ENCODE data around the gene PLA2R1.

Gene PLA2R1

GRCh38 chr2:160062292-160063005 is at the start of gene PLA2R1:
Gene PLA2R1 (minus strand): TSS chr2:160062615. CDS start chr2:160062403, 212 bp downstream.
- no peak for DNase-seq (ENCODE audit: low read depth)

DNA sequence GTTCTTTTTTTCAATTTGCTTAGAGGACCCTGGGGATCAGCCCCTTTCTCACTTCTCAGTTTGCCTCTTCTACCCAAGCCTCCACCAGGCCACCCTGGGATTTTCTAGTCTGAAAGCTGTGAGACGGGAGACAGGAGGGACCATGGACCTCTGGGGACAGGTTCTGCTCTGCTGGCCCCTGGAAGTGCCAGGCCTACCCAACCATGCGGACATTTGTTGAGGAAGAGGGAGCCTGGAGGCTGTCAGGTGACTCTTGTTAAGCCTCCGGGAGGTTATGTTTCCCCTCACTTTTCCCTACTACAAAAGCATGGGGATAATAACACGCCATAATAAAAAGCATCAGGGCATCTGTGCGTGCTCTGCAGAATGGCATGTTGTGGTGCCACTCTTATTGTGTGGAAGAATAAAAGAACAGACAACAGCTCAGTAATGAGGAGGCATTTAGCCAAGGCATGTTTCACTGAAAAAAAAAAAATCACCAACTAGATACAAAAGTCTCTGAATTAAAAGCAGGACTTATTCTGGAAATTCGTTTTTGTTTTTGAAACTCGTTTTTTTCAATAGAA is 48.3 kb upstream of the PLA2R1 start:
- DNase-seq (ENCODE audit: low read depth): no peak

GRCh38 chr2:160109939-160110673 is 47.7 kb upstream of the PLA2R1 start:
- DNase-seq (ENCODE audit: low read depth): peak; percentile 29

DNA sequence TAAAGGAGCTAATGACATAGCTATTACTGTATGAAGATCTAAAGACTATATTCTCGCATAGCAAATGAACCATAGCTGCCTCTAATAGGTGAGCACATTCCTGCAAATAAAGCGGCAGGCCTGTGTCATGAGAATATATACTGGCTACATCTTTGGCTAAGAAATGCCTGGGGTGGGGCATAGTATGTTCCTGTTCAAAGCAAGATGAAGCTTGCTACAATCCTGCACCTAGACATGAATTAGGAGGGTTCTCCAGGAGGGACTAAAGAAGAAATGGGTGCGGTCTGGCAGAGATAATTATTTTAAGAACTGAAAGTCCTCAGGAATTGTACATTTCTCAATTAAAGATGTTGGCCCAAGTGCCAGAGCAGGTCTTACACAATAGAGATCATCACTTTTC is 46.8 kb upstream of the PLA2R1 start:
- no peak for DNase-seq (ENCODE audit: low read depth)

GRCh38 chr2:160108646-160109045 is 46.2 kb upstream of the PLA2R1 start:
- no peak for DNase-seq (ENCODE audit: low read depth)

GRCh38 chr2:160105366-160105765 is 43.0 kb upstream of the PLA2R1 start:
- no peak for DNase-seq (ENCODE audit: low read depth)

GRCh38 chr2:160104115-160104514 is 41.7 kb upstream of the PLA2R1 start:
- DNase-seq (ENCODE audit: low read depth): no peak

- DNase-seq (ENCODE audit: low read depth): no peak
These were observed 34.9 kb upstream of the PLA2R1 start for GRCh38 chr2:160097326-160097725.

DNA sequence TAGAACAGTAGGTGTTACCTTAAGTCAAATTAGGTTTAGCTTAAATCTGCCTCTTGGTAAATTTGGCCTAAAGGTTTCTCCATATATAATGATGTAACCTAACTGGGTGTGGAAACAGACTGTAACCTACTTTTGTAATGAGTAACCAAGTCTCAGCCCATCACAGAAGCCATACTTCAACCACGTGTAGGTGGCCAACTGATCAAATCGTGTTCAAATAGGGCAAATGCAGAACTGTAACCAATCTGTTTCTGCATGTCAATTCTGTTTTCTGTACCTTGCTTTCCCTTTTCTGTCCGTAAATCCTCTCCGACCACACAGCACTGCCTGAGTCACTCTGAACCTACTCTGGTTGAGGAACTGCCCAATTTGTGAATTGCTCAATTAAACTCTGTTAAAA is 34.0 kb upstream of the PLA2R1 start:
- DNase-seq (ENCODE audit: low read depth): no peak

DNA sequence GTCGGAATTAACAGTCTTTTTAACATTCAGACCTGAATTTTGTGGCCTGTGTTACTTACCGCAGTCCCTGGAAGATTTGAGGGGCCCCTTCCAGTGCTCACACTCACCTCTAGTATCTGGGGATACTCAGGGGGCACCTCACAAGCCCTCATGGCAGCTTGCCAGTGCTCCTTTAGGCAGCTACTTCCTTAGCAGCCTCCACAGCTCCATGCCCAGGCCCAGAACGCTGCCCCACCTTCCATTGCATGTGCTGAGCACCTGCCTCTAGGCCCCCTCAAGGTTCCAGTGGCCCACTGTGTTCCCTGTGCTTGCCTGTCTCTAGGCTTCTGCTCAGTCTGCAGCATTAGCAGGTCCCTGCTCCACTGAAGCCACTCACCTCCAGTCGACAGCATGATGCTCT is 30.0 kb upstream of the PLA2R1 start:
- DNase-seq (ENCODE audit: low read depth): no peak

DNA sequence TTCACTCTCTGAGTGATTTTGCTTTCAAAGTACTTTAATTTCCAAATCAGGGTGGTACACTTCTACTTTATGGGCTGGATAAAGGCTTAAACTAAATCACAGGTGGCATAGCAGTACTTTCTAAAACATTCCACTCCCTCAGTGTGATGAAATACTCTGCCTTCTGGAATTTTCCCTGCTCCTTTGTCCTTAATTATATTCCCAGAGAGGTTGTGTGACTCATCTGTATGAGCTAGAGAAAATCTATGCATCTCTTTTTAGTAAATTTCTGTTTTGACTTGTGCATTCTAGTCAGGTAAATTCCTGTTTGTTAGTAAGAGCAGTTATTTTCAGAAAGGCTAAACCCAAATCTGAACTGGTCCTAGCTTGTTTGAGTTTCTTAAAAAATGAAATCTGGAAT is 29.0 kb upstream of the PLA2R1 start:
- peak; percentile 26 for DNase-seq (ENCODE audit: low read depth)

DNA sequence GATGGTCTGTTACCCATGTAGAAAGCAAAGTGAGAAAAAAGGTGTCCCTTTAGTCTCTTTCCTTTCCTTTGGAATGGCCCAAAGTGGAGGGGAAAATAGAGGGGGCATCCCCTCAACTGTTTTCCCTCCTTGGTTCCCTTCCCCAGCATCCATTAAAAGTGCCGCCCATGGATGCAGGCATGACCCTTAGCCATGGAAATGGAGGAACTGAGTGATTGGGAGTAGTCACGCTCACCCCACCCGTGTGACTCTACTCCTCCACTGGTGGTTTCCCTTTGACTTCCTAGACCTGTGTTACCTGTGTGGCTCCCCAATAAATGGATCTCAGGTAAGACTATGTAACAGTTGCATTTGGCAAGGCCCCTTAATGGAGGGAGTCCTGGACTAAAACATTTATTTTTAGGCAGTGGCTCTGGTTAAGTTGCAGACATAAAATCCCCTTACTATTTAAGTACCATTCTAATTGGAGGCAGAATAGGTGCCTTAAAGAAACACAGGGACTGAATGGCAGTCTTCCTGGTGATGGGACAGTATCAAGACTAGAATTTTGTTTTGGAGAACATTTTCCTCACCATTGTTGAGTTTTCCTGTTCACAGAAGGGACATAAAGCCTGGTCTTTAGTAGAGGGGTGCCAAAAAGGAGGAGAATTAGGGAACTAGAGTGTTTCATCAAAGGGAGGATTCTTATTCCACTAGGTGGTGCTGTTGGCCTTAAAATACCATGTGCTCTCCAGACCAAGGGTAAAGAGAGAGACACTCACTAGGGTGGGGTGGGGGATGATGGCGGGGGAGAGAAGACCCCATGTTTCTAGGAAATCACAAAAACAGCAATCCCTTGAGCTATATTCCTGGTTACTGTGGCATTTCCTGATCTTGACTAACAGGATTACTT is 25.7 kb upstream of the PLA2R1 start:
- DNase-seq (ENCODE audit: low read depth): no peak

GRCh38 chr2:160085662-160086061 is 23.2 kb upstream of the PLA2R1 start:
- no peak for DNase-seq (ENCODE audit: low read depth)

- DNase-seq (ENCODE audit: low read depth): no peak
These were observed 15.7 kb upstream of the PLA2R1 start for GRCh38 chr2:160077912-160078810.

- no peak for DNase-seq (ENCODE audit: low read depth)
These were observed 14.5 kb upstream of the PLA2R1 start for GRCh38 chr2:160076914-160077313.

DNA sequence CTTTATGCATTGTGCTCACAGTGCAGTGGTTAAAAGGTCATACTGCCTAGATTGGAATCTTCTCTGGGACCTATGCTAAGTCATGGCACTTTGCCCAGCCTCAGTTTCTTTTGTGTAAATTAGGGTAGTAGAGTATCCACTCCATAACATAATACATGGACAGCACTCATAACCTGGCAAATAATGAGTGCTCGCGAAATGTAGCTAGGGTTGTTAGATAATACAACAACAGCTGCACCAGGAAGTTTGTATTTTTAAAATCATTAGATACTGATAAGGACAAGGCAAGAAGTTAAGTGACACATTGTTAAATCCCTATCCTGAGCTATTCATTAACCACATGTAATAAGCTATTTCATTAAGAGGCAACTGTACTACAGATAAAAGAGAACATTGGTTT is 13.8 kb upstream of the PLA2R1 start:
- no peak for DNase-seq (ENCODE audit: low read depth)

DNA sequence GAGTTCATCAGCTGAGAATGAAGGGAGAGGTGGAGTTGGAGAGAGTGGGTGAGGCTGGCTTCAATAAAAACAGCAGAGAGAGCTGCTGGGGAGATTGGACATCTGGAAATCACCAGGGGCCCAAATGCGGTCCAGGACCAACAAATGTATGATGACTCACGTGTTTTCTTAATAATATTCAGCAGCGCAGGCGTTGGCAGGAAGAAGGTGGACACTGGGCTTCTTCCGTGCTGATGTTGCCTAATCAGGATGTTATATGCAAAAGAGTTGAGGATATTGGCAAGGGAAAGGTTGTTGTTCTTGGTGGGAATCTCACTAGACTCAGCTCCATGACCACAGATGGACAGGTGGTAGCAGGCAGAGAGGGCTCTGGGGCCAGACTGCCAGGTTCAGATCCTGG is 12.8 kb upstream of the PLA2R1 start:
- peak; percentile 86 for DNase-seq (ENCODE audit: low read depth)

DNA sequence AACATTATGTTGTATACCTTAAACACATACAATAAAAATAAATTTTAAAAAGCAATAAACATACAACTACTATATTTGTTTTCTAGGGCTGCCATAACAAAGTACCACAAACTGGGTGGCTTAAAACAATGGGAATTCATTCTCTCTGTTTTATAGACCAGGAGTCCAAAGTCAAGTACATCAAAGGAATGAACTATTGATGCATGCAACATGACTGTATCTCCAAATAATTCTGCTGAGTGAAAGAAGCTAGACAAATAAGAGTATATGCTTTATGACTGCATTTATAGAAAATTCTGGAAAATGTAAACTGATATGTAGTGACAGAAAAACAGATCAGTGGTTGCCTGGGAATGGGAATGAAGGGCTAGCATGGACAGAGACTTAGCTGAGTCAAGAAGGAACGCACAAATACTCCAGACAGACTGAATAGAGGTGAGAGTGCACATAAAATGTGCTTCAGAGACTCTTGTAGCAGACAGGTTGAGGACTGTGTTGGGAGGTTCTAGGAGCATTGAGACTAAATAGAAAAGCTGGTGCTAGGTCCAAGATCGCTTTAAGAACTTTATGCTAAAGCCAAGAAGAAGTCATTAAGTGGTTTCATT is 11.0 kb upstream of the PLA2R1 start:
- DNase-seq (ENCODE audit: low read depth): no peak

GRCh38 chr2:160068906-160069305 is 6.5 kb upstream of the PLA2R1 start:
- no peak for DNase-seq (ENCODE audit: low read depth)

- no peak for DNase-seq (ENCODE audit: low read depth)
These were observed 2.5 kb upstream of the PLA2R1 start for GRCh38 chr2:160064916-160065315.

All from GM04503 (cell line).